Daoy (cell line): ENCODE results near the gene ELK1. TPM values are rescaled to one million over a fixed set of nuclear protein-coding genes. Genes with fewer than 3 reads are reported as not detected.
"Not testable (repeated sequence)": the region's sequence is repeated elsewhere in the genome, so short reads cannot be mapped to it uniquely, and the experiment has no call there.

Source experiments
- DNase-seq: peaks from one replicate; pipeline ENCODE4 v3.0.0-alpha.2; 2015; ENCODE audit warnings: low read depth
- total RNA-seq: library from RNA; depleted of rRNA; stranded (reverse); fragments of >200 nt; shearing (Covaris generic); gene quantifications from 2 replicates; pipeline ENCODE4 v1.2.3, GENCODE V29; 2014; rRNA removed

ELK1 gene
- total RNA-seq, 1 experiment from 2014 or later, result 32.2 TPM

GRCh38 chrX:47612418-47612817 lies 37.9 kb downstream of the ELK1 start:
- DNase-seq, result no peak

- no peak for DNase-seq
Measured at GRCh38 chrX:47611926-47612325, 38.4 kb downstream of the ELK1 start.

GRCh38 chrX:47611489-47611888 lies 38.9 kb downstream of the ELK1 start:
- DNase-seq, result no peak

- DNase-seq, result no peak
Measured at GRCh38 chrX:47610511-47610910, 39.9 kb downstream of the ELK1 start.

GRCh38 chrX:47608130-47608810 lies 42.1 kb downstream of the ELK1 start:
- no peak for DNase-seq

GRCh38 chrX:47607091-47607490 lies 43.3 kb downstream of the ELK1 start:
- DNase-seq, result no peak

- no peak for DNase-seq
Measured at GRCh38 chrX:47605024-47605423, 45.3 kb downstream of the ELK1 start.

- DNase-seq, result not testable (repeated sequence)
Measured at GRCh38 chrX:47603125-47603524, 47.2 kb downstream of the ELK1 start.

- DNase-seq, result no peak
Measured at GRCh38 chrX:47597222-47597621, 53.1 kb downstream of the ELK1 start.

- no peak for DNase-seq
Measured at GRCh38 chrX:47596256-47596655, 54.1 kb downstream of the ELK1 start.

- no peak for DNase-seq
Measured at GRCh38 chrX:47595716-47596251, 54.6 kb downstream of the ELK1 start.

- DNase-seq, result no peak
Measured at GRCh38 chrX:47593522-47593921, 56.8 kb downstream of the ELK1 start.

- DNase-seq, result no peak
Measured at GRCh38 chrX:47590984-47591383, 59.4 kb downstream of the ELK1 start.

GRCh38 chrX:47587906-47588735 lies 62.2 kb downstream of the ELK1 start:
- no peak for DNase-seq

GRCh38 chrX:47587091-47587891 lies 63.1 kb downstream of the ELK1 start:
- no peak for DNase-seq

- no peak for DNase-seq
Measured at GRCh38 chrX:47586043-47586787, 64.1 kb downstream of the ELK1 start.

Other genes starting within 250 kb of the ELK1 start
- gene ZNF41, start 167.3 kb downstream of the ELK1 start, total RNA-seq, result 4.8 and 24.6 TPM in 2 replicates
- 18.4 and 20.3 TPM in 2 replicates for gene ARAF, start 89.4 kb downstream of the ELK1 start, total RNA-seq
- gene TIMP1, start 68.1 kb downstream of the ELK1 start, total RNA-seq, result 97.1 and 133 TPM in 2 replicates
- not detected in 2 replicates for gene SYN1, start 30.7 kb downstream of the ELK1 start, total RNA-seq
- 0.74 TPM in 1 of 2 replicates, not detected in the other for gene CFP, start 20.6 kb downstream of the ELK1 start, total RNA-seq
- 145 TPM in 2 replicates for gene UXT, start 8.6 kb upstream of the ELK1 start, total RNA-seq
- 1.9 and 8.1 TPM in 2 replicates for gene ZNF81, start 186.3 kb upstream of the ELK1 start, total RNA-seq